ENCODE data around the gene RNF212. TPM values are rescaled to one million over a fixed set of nuclear protein-coding genes. Genes with fewer than 3 reads are reported as not detected.

RNF212 gene
- polyA plus RNA-seq, 6 donors from 2014 or later = 0.79 to 11.6 (median 2.0) TPM

- ATAC-seq (ENCODE audit: low read depth in 2 of 2) = no peak
- Mint-ChIP-seq H3K27ac (no peak overlapping the region), H3K4me1 (peaks cover 0 to 8% (median 8%) of the 10 kb centered on the region in 3 donors), H3K27me3 (peaks cover 29 to 35% (median 35%) of the 10 kb centered on the region in 3 donors), H3K4me3 (no peak overlapping the region), H3K36me3 (no peaks in the 10 kb centered on the region), H3K9me3 (no peaks in the 10 kb centered on the region)
- DNase-seq = no peak
These were observed 2.0 kb downstream of the RNF212 start for GRCh38 chr4:1111259-1111809.

- DNase-seq (no peak), ATAC-seq (ENCODE audit: low read depth in 2 of 2) (no peak)
- no peak overlapping the region for H3K4me3 Mint-ChIP-seq
- H3K27ac Mint-ChIP-seq = no peak overlapping the region
- no peaks in the 10 kb centered on the region for H3K9me3 Mint-ChIP-seq
- peaks cover 22 to 42% (median 31%) of the 10 kb centered on the region in 3 donors for H3K27me3 Mint-ChIP-seq
- H3K36me3 Mint-ChIP-seq = no peaks in the 10 kb centered on the region
- H3K4me1 Mint-ChIP-seq = peaks cover 0 to 8% (median 8%) of the 10 kb centered on the region in 3 donors
These were observed 3.4 kb downstream of the RNF212 start for GRCh38 chr4:1109898-1110506.

- no peak overlapping the region for H3K4me3 Mint-ChIP-seq
- H3K36me3 Mint-ChIP-seq = no peaks in the 10 kb centered on the region
- no peak for ATAC-seq (ENCODE audit: low read depth in 2 of 2)
- peaks cover 22 to 42% (median 31%) of the 10 kb centered on the region in 3 donors for H3K27me3 Mint-ChIP-seq
- no peak for DNase-seq
- H3K4me1 Mint-ChIP-seq = peaks cover 0 to 8% (median 4%) of the 10 kb centered on the region in 3 donors
- H3K9me3 Mint-ChIP-seq = no peaks in the 10 kb centered on the region
- H3K27ac Mint-ChIP-seq = no peak overlapping the region
These were observed 4.0 kb downstream of the RNF212 start for GRCh38 chr4:1109333-1109732.

GRCh38 chr4:1105662-1106061 is 7.7 kb downstream of the RNF212 start:
- H3K27ac Mint-ChIP-seq = no peak overlapping the region
- no peak overlapping the region for H3K4me3 Mint-ChIP-seq
- DNase-seq (no peak), ATAC-seq (ENCODE audit: low read depth in 2 of 2) (no peak)
- no peaks in the 10 kb centered on the region for H3K9me3 Mint-ChIP-seq
- H3K27me3 Mint-ChIP-seq = peaks cover 8 to 25% (median 21%) of the 10 kb centered on the region in 3 donors
- H3K4me1 Mint-ChIP-seq = no peaks in the 10 kb centered on the region
- no peaks in the 10 kb centered on the region for H3K36me3 Mint-ChIP-seq

- Mint-ChIP-seq H3K4me3 (peak overlapping the region in 2 of 8 donors; percentile 10 to 53), H3K9me3 (no peaks in the 10 kb centered on the region), H3K4me1 (no peaks in the 10 kb centered on the region), H3K27me3 (peaks cover 4 to 22% (median 15%) of the 10 kb centered on the region in 3 donors), H3K27ac (no peak overlapping the region), H3K36me3 (no peaks in the 10 kb centered on the region)
- DNase-seq = no peak
- no peak for ATAC-seq (ENCODE audit: low read depth in 2 of 2)
These were observed 8.3 kb downstream of the RNF212 start for GRCh38 chr4:1105067-1105466.

GRCh38 chr4:1104647-1105046 is 8.7 kb downstream of the RNF212 start:
- no peaks in the 10 kb centered on the region for H3K4me1 Mint-ChIP-seq
- H3K4me3 Mint-ChIP-seq = no peak overlapping the region
- no peaks in the 10 kb centered on the region for H3K9me3 Mint-ChIP-seq
- DNase-seq (no peak), ATAC-seq (ENCODE audit: low read depth in 2 of 2) (no peak)
- H3K27ac Mint-ChIP-seq = peak overlapping the region in 2 of 6 donors; percentile 30 to 60
- H3K36me3 Mint-ChIP-seq = no peaks in the 10 kb centered on the region
- peaks cover 4 to 17% (median 11%) of the 10 kb centered on the region in 3 donors for H3K27me3 Mint-ChIP-seq

- H3K27me3 Mint-ChIP-seq = peaks cover 0 to 23% (median 4%) of the 10 kb centered on the region in 3 donors
- no peaks in the 10 kb centered on the region for H3K36me3 Mint-ChIP-seq
- H3K4me1 Mint-ChIP-seq = no peaks in the 10 kb centered on the region
- H3K27ac Mint-ChIP-seq = no peak overlapping the region
- H3K4me3 Mint-ChIP-seq = no peak overlapping the region
- ATAC-seq (ENCODE audit: low read depth in 2 of 2) (no peak), DNase-seq (no peak)
- H3K9me3 Mint-ChIP-seq = no peaks in the 10 kb centered on the region
These were observed 13.6 kb downstream of the RNF212 start for GRCh38 chr4:1099684-1100335.

- Mint-ChIP-seq H3K36me3 (no peaks in the 10 kb centered on the region), H3K27ac (no peak overlapping the region), H3K4me3 (no peak overlapping the region), H3K9me3 (no peaks in the 10 kb centered on the region), H3K27me3 (peaks cover 0 to 23% (median 4%) of the 10 kb centered on the region in 3 donors), H3K4me1 (no peaks in the 10 kb centered on the region)
- DNase-seq = no peak
- ATAC-seq (ENCODE audit: low read depth in 2 of 2) = no peak
These were observed 14.1 kb downstream of the RNF212 start for GRCh38 chr4:1099270-1099669.

GRCh38 chr4:1098311-1098925 is 14.9 kb downstream of the RNF212 start:
- Mint-ChIP-seq H3K27me3 (peaks cover 0 to 32% (median 12%) of the 10 kb centered on the region in 3 donors), H3K36me3 (no peaks in the 10 kb centered on the region), H3K9me3 (no peaks in the 10 kb centered on the region), H3K4me3 (no peak overlapping the region), H3K4me1 (peaks cover 0 to 2% (median 0%) of the 10 kb centered on the region in 3 donors), H3K27ac (no peak overlapping the region)
- DNase-seq = no peak
- ATAC-seq (ENCODE audit: low read depth in 2 of 2) = no peak

GRCh38 chr4:1097553-1097952 is 15.8 kb downstream of the RNF212 start:
- Mint-ChIP-seq H3K4me1 (peaks cover 0 to 2% (median 0%) of the 10 kb centered on the region in 3 donors), H3K27ac (no peak overlapping the region), H3K36me3 (no peaks in the 10 kb centered on the region), H3K4me3 (no peak overlapping the region), H3K9me3 (no peaks in the 10 kb centered on the region), H3K27me3 (peaks cover 0 to 34% (median 18%) of the 10 kb centered on the region in 3 donors)
- no peak for ATAC-seq (ENCODE audit: low read depth in 2 of 2)
- DNase-seq = no peak

GRCh38 chr4:1096841-1097240 is 16.5 kb downstream of the RNF212 start:
- Mint-ChIP-seq H3K36me3 (no peaks in the 10 kb centered on the region), H3K27me3 (peaks cover 0 to 34% (median 25%) of the 10 kb centered on the region in 3 donors), H3K4me1 (peaks cover 0 to 2% (median 0%) of the 10 kb centered on the region in 3 donors), H3K27ac (no peak overlapping the region), H3K9me3 (no peaks in the 10 kb centered on the region), H3K4me3 (peak overlapping the region in 1 of 8 donors; percentile 29)
- DNase-seq (no peak), ATAC-seq (ENCODE audit: low read depth in 2 of 2) (no peak)

- Mint-ChIP-seq H3K4me3 (no peak overlapping the region), H3K27me3 (peaks cover 0 to 28% (median 25%) of the 10 kb centered on the region in 3 donors), H3K27ac (no peak overlapping the region), H3K9me3 (peaks cover 3 to 8% (median 5%) of the 10 kb centered on the region in 7 donors), H3K4me1 (peaks cover 0 to 2% (median 0%) of the 10 kb centered on the region in 3 donors), H3K36me3 (peaks cover 0 to 9% of the 10 kb centered on the region in 2 donors)
- DNase-seq = no peak
- ATAC-seq (ENCODE audit: low read depth in 2 of 2) = no peak
These were observed 19.1 kb downstream of the RNF212 start for GRCh38 chr4:1094336-1094690.

- DNase-seq (no peak), ATAC-seq (ENCODE audit: low read depth in 2 of 2) (no peak)
- peaks cover 0 to 13% of the 10 kb centered on the region in 2 donors for H3K36me3 Mint-ChIP-seq
- H3K27me3 Mint-ChIP-seq = peaks cover 0 to 25% (median 22%) of the 10 kb centered on the region in 3 donors
- no peak overlapping the region for H3K27ac Mint-ChIP-seq
- H3K4me3 Mint-ChIP-seq = no peak overlapping the region
- H3K4me1 Mint-ChIP-seq = peaks cover 0 to 2% (median 0%) of the 10 kb centered on the region in 3 donors
- H3K9me3 Mint-ChIP-seq = peaks cover 4 to 14% (median 9%) of the 10 kb centered on the region in 7 donors
These were observed 19.7 kb downstream of the RNF212 start for GRCh38 chr4:1093391-1094335.

All from naive B cell (primary cell).